Stomach (tissue), 4 donors: Measurements from ENCODE around the gene FAF2.
A peak's percentile ranks its signal among the peaks of the same experiment; 100 is the strongest.

ENCODE experiments used
- EP300 ChIP-seq: sonication (generic); formaldehyde crosslinking; IDR thresholded peaks from one replicate; pipeline ENCODE4 v1.6.1; 2017; ENCODE audit warnings: antibody characterized with exemption
- POLR2A ChIP-seq, 4 donors: fragments of 450-650 bp; IDR thresholded peaks; one replicate each; pipeline ENCODE4 v1.6.1; 2016; ENCODE audit warnings: antibody characterized with exemption in 4 of 4, control low read depth in 2 of 4, mild to moderate bottlenecking in 1 of 4, moderate library complexity in 1 of 4
- POLR2AphosphoS5 ChIP-seq, 3 donors: sonication (generic); formaldehyde crosslinking; IDR thresholded peaks; one replicate each; pipeline ENCODE4 v1.6.1; 2016; ENCODE audit warnings: antibody characterized with exemption in 3 of 3
- TF ChIP-seq, protein P1 (sequence below), 7 experiments: fragments of 450-650 bp in 4 of 7; fragments of 200-600 bp in 3 of 7; sonication (generic) in 3 of 7; IDR thresholded peaks; one replicate each; pipeline ENCODE4 v1.5.1; 2016 to 2019; ENCODE audit warnings: antibody characterized with exemption in 7 of 7, control low read depth in 2 of 7, mild to moderate bottlenecking in 1 of 7

DNA sequence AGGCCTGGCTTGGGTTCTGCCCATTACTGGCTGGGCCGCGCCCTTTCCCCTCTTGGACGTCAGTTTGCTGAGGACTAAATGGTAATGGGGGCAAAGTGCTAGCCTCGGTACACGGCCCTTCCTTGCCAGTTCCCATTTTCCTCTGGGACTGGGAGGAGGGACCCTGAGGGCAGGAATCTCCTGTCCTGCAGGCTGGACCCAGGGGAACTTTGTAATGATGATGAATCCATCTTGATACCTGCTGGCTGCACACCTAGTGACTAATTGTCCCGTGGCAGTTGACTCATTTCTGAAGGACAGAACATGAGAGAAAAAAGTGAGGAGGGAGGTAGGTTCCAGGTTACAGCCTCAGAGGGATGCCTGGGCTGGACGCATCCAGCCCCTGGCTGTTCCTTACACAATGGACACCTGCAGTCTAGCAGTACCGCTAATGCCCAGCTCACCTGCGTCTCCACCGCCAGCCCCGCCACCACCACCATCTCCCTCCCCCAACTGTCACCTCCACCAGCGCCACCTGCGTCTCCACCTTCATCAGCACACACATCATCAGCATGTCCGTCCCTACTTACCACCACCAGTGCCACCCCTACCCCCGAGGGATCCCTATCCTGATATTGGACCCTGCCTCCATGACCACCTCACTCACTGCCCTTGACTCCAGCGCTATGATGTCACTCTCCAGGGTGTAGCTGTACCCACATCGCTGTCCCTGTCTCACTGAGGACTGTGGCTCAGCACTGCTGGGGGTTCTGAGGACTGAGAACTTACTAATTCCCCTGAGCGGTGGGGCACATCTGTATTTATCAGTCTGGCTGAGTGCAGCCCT is 105.3 kb downstream of the FAF2 start:
- TF ChIP-seq EP300 (no peak), POLR2AphosphoS5 (IDR thresholded peaks at IDR 0.05) (peak in 2 of 3 donors; percentile 12 to 41), POLR2A (IDR thresholded peaks at IDR 0.05) (no peak)
- TF ChIP-seq, protein P1, sequence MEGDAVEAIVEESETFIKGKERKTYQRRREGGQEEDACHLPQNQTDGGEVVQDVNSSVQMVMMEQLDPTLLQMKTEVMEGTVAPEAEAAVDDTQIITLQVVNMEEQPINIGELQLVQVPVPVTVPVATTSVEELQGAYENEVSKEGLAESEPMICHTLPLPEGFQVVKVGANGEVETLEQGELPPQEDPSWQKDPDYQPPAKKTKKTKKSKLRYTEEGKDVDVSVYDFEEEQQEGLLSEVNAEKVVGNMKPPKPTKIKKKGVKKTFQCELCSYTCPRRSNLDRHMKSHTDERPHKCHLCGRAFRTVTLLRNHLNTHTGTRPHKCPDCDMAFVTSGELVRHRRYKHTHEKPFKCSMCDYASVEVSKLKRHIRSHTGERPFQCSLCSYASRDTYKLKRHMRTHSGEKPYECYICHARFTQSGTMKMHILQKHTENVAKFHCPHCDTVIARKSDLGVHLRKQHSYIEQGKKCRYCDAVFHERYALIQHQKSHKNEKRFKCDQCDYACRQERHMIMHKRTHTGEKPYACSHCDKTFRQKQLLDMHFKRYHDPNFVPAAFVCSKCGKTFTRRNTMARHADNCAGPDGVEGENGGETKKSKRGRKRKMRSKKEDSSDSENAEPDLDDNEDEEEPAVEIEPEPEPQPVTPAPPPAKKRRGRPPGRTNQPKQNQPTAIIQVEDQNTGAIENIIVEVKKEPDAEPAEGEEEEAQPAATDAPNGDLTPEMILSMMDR (IDR thresholded peaks at IDR 0.05), result no peak
